ENCODE data around the gene NDUFB2. TPM values are rescaled to one million over a fixed set of nuclear protein-coding genes. Genes with fewer than 3 reads are reported as not detected.
"Not testable (repeated sequence)": the region's sequence is repeated elsewhere in the genome, so short reads cannot be mapped to it uniquely, and the experiment has no call there.

Gene NDUFB2
- total RNA-seq, 2 donors from 2014 or later, result 128 to 147 TPM

GRCh38 chr7:140680886-140681285, 15.6 kb upstream of the NDUFB2 start:
- no peak for DNase-seq (ENCODE audit: low spot score in 2 of 2)
- no peaks in the 10 kb centered on the region for H3K9me3 Mint-ChIP-seq
- peaks cover 12 to 15% of the 10 kb centered on the region in 2 donors for H3K36me3 Mint-ChIP-seq
- ATAC-seq, result no peak
- H3K27ac Mint-ChIP-seq, result peak overlapping the region in 1 of 2 donors; percentile 61

GRCh38 chr7:140681766-140682165, 14.7 kb upstream of the NDUFB2 start:
- Mint-ChIP-seq H3K9me3 (no peaks in the 10 kb centered on the region), H3K27ac (peak overlapping the region in 1 of 2 donors; percentile 66), H3K36me3 (peaks cover 12 to 15% of the 10 kb centered on the region in 2 donors)
- ATAC-seq (no peak), DNase-seq (ENCODE audit: low spot score in 2 of 2) (no peak)

DNA sequence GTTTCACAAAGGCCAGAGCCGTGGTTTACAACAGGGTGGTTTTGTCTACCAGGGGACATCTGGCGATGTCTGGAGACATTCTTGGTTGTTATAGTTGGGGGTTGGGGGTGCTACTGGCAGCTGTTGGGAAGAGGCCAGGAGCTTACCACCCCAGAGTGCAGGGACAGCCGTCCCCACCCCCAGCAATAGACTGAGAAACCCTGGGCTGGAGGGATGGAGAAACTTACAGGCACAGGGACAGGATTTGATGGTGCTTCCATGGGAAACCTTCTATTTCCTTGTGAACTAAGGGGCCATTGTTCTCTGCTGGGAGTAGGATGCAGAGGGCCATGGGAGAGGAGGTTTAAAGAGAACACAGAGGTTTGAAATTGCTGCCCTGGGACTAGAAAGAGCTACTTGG, 12.9 kb upstream of the NDUFB2 start:
- Mint-ChIP-seq H3K36me3 (peaks cover 12 to 15% of the 10 kb centered on the region in 2 donors), H3K9me3 (no peaks in the 10 kb centered on the region), H3K27ac (peak overlapping the region in 1 of 2 donors; percentile 21)
- no peak for DNase-seq (ENCODE audit: low spot score in 2 of 2)
- no peak for ATAC-seq

GRCh38 chr7:140684066-140684950, 12.2 kb upstream of the NDUFB2 start:
- no peak for ATAC-seq
- peaks cover 10 to 12% of the 10 kb centered on the region in 2 donors for H3K36me3 Mint-ChIP-seq

GRCh38 chr7:140685407-140686087, 11.0 kb upstream of the NDUFB2 start:
- Mint-ChIP-seq H3K9me3 (no peaks in the 10 kb centered on the region), H3K36me3 (peaks cover 7 to 10% of the 10 kb centered on the region in 2 donors), H3K27ac (no peak overlapping the region)
- DNase-seq (ENCODE audit: low spot score in 2 of 2), result no peak
- ATAC-seq, result no peak

More at GRCh38 chr7:140684066-140684950, 12.2 kb upstream of the NDUFB2 start:
- no peaks in the 10 kb centered on the region for H3K9me3 Mint-ChIP-seq
- peak overlapping the region in 1 of 2 donors; percentile 21 for H3K27ac Mint-ChIP-seq
- no peak for DNase-seq (ENCODE audit: low spot score in 2 of 2)

DNA sequence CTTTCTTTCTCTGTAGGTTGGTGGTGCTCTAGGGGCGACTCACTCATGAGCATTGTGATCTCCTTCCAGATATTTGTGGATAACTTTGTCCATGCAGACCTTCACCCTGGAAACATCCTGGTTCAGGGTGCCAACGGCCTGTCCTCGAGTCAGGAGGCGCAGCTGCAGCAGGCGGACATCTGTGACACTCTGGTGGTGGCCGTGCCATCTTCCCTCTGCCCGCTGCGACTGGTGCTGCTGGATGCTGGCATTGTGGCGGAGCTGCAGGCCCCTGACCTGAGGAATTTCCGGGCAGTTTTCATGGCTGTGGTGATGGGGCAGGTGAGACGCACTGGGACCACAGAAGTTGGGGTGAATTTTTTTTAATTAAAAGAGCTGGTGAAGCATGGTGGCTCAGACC, 9.6 kb upstream of the NDUFB2 start:
- ATAC-seq (no peak), DNase-seq (ENCODE audit: low spot score in 2 of 2) (no peak)
- Mint-ChIP-seq H3K27ac (no peak overlapping the region), H3K9me3 (no peaks in the 10 kb centered on the region), H3K36me3 (peaks cover 0 to 3% of the 10 kb centered on the region in 2 donors)

GRCh38 chr7:140688341-140688740, 8.2 kb upstream of the NDUFB2 start:
- Mint-ChIP-seq H3K27ac (no peak overlapping the region), H3K9me3 (no peaks in the 10 kb centered on the region), H3K36me3 (no peaks in the 10 kb centered on the region)
- ATAC-seq (no peak), DNase-seq (ENCODE audit: low spot score in 2 of 2) (no peak)

GRCh38 chr7:140689199-140690152, 7.0 kb upstream of the NDUFB2 start:
- ATAC-seq (no peak), DNase-seq (ENCODE audit: low spot score in 2 of 2) (no peak)
- Mint-ChIP-seq H3K27ac (no peak overlapping the region), H3K36me3 (no peaks in the 10 kb centered on the region), H3K9me3 (no peaks in the 10 kb centered on the region)

- peaks cover 0 to 1% of the 10 kb centered on the region in 2 donors for H3K36me3 Mint-ChIP-seq
- ATAC-seq (no peak), DNase-seq (ENCODE audit: low spot score in 2 of 2) (no peak)
- no peaks in the 10 kb centered on the region for H3K9me3 Mint-ChIP-seq
- H3K27ac Mint-ChIP-seq, result peak overlapping the region; percentile 44 to 78
These were observed 5.0 kb upstream of the NDUFB2 start for GRCh38 chr7:140691376-140692045.

GRCh38 chr7:140693849-140694248, 2.7 kb upstream of the NDUFB2 start:
- not testable (repeated sequence) for DNase-seq (ENCODE audit: low spot score in 2 of 2); H3K9me3 Mint-ChIP-seq; ATAC-seq; H3K27ac Mint-ChIP-seq
- peaks cover 12 to 14% of the 10 kb centered on the region in 2 donors for H3K36me3 Mint-ChIP-seq

GRCh38 chr7:140694592-140694991, 1.9 kb upstream of the NDUFB2 start:
- ATAC-seq (no peak), DNase-seq (ENCODE audit: low spot score in 2 of 2) (no peak)
- H3K27ac Mint-ChIP-seq, result no peak overlapping the region
- H3K9me3 Mint-ChIP-seq, result no peaks in the 10 kb centered on the region
- peaks cover 12 to 14% of the 10 kb centered on the region in 2 donors for H3K36me3 Mint-ChIP-seq

DNA sequence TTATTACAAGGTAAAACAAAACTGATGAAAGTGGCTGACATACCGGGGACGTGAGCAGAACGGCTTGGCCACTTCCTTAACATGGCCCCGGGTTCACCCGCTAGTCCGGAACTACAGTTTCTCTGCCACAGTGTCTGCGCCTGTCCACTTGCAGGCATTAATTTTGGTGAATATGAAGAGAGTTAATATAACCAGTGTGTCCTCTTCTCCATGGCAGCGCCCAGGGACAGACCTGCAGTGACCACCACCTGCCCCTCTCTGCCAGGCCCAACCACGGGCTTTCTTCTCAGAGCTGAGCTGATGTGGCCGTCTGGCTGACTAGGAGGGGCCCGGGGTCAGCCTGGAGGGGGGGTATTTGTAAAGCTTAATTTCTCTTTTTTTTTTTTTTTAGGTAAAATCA, 1.1 kb upstream of the NDUFB2 start:
- peak overlapping the region; percentile 97 to 98 for H3K27ac Mint-ChIP-seq
- ATAC-seq (no peak), DNase-seq (ENCODE audit: low spot score in 2 of 2) (no peak)
- peaks cover 12 to 14% of the 10 kb centered on the region in 2 donors for H3K36me3 Mint-ChIP-seq
- H3K9me3 Mint-ChIP-seq, result no peaks in the 10 kb centered on the region

GRCh38 chr7:140696024-140696679, 356 bp upstream of the NDUFB2 start:
- ATAC-seq, result no peak
- Mint-ChIP-seq H3K36me3 (peaks cover 12 to 14% of the 10 kb centered on the region in 2 donors), H3K27ac (peak overlapping the region; percentile 97 to 98), H3K9me3 (no peaks in the 10 kb centered on the region)
- no peak for DNase-seq (ENCODE audit: low spot score in 2 of 2)

GRCh38 chr7:140697447-140698143, 1.1 kb downstream of the NDUFB2 start:
- Mint-ChIP-seq H3K36me3 (peaks cover 12 to 14% of the 10 kb centered on the region in 2 donors), H3K27ac (peak overlapping the region; percentile 97 to 98), H3K9me3 (no peaks in the 10 kb centered on the region)
- DNase-seq (ENCODE audit: low spot score in 2 of 2) (no peak), ATAC-seq (no peak)

DNA sequence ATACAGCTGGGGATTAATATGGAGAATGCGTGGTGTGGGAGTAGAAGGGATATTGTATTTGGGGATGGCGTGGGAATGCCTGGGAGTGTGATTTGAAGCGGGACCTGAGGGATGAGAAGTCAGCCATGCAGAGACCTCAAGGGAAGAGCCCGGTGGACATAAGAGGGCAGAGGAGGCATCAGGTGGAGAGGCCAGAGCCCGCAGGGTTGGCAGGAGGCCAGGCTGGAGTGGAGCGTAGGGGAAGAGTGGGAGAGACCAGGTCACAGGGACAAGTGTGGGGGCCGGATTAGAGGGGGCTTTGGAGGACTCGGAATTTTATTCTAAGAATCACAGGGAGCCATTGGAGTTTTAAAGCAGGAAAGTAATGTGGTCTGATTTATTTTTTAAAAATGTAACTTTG, 2.0 kb downstream of the NDUFB2 start:
- DNase-seq (ENCODE audit: low spot score in 2 of 2), result no peak
- H3K9me3 Mint-ChIP-seq, result no peaks in the 10 kb centered on the region

More for the DNA sequence above, 2.0 kb downstream of the NDUFB2 start:
- Mint-ChIP-seq H3K36me3 (peaks cover 12 to 14% of the 10 kb centered on the region in 2 donors), H3K27ac (peak overlapping the region in 1 of 2 donors; percentile 97)
- no peak for ATAC-seq
